GM23338 (cell line): ENCODE measurements around the gene SRPRA. TPM values are rescaled to one million over a fixed set of nuclear protein-coding genes. Genes with fewer than 3 reads are reported as not detected.

Experiments
- ATAC-seq: fragments of 200-7000 bp; cut with Tn5 transposase; 3 replicates; pipeline ENCODE4 v1.9.1; 2020
- DNase-seq: peaks from one replicate; pipeline ENCODE4 v3.0.0-alpha.2; 2015; ENCODE audit warnings: low spot score
- H2AFZ ChIP-seq: fragments of 200-600 bp; sonication (generic); 2 replicates; pipeline ENCODE4 v1.8.0; 2016; ENCODE audit warnings: antibody characterized with exemption, mild to moderate bottlenecking, moderate library complexity
- H3F3A ChIP-seq: fragments of 200-600 bp; sonication (generic); replicated peaks from 2 replicates; pipeline ENCODE4 v1.8.0; 2017; ENCODE audit warnings: antibody characterized with exemption, mixed run types, low read depth
- H3K27ac ChIP-seq: fragments of 200-600 bp; sonication (generic); 2 replicates; pipeline ENCODE4 v1.6.1; 2016; ENCODE audit warnings: low read depth
- H3K27me3 ChIP-seq: fragments of 200-600 bp; sonication (generic); 2 replicates; pipeline ENCODE4 v1.8.0; 2016; ENCODE audit warnings: mild to moderate bottlenecking, mixed run types, moderate library complexity; ENCODE audit not compliant: insufficient read depth
- H3K36me3 ChIP-seq: fragments of 200-600 bp; sonication (generic); 2 replicates; pipeline ENCODE4 v1.8.0; 2016; ENCODE audit warnings: mild to moderate bottlenecking; ENCODE audit not compliant: insufficient read depth
- H3K4me1 ChIP-seq: fragments of 200-600 bp; sonication (generic); 2 replicates; pipeline ENCODE4 v1.8.0; 2016; ENCODE audit warnings: mild to moderate bottlenecking, moderate library complexity; ENCODE audit not compliant: insufficient read depth
- H3K4me2 ChIP-seq: fragments of 200-600 bp; sonication (generic); 2 replicates; pipeline ENCODE4 v1.7.1; 2017; ENCODE audit warnings: mixed run types
- H3K4me3 ChIP-seq: fragments of 200-600 bp; sonication (generic); 2 replicates; pipeline ENCODE4 v1.6.1; 2016; ENCODE audit warnings: mixed run types
- H3K79me2 ChIP-seq: fragments of 200-600 bp; sonication (generic); replicated peaks from 2 replicates; pipeline ENCODE4 v1.8.0; 2017; ENCODE audit warnings: mild to moderate bottlenecking; ENCODE audit not compliant: insufficient read depth
- H3K9me2 ChIP-seq: fragments of 200-600 bp; sonication (generic); 2 replicates; pipeline ENCODE4 v1.8.0; 2017; ENCODE audit not compliant: insufficient read depth
- H4K20me1 ChIP-seq: fragments of 200-600 bp; sonication (generic); replicated peaks from 2 replicates; pipeline ENCODE4 v1.8.0; 2017; ENCODE audit warnings: mild to moderate bottlenecking; ENCODE audit not compliant: insufficient read depth
- H3K27ac Mint-ChIP-seq: 2 replicates; pipeline ENCODE4 v1.8.0; 2020; ENCODE audit warnings: inconsistent platforms, mild to moderate bottlenecking, moderate library complexity, mixed read lengths
- H3K27me3 Mint-ChIP-seq: 3 replicates; pipeline ENCODE4 v1.8.0; 2022; ENCODE audit warnings: low read depth, mild to moderate bottlenecking, moderate library complexity, mixed read lengths, inconsistent platforms; ENCODE audit not compliant: insufficient read depth, poor library complexity
- H3K36me3 Mint-ChIP-seq: 3 replicates; pipeline ENCODE4 v1.8.0; 2021; ENCODE audit warnings: low read depth, mild to moderate bottlenecking, inconsistent platforms, moderate library complexity, mixed read lengths
- H3K4me1 Mint-ChIP-seq: 3 replicates; pipeline ENCODE4 v1.8.0; 2020; ENCODE audit warnings: mild to moderate bottlenecking, inconsistent platforms, mixed read lengths
- H3K4me3 Mint-ChIP-seq: 3 replicates; pipeline ENCODE4 v1.8.0; 2021; ENCODE audit warnings: moderate library complexity, mild to moderate bottlenecking, inconsistent platforms, mixed read lengths
- H3K9me3 Mint-ChIP-seq: 3 replicates; pipeline ENCODE4 v1.8.0; 2020; ENCODE audit warnings: moderate library complexity, mild to moderate bottlenecking, inconsistent platforms, mixed read lengths
- CREB1 ChIP-seq: fragments of 250-450 bp; sonication (Bioruptor Pico); IDR thresholded peaks from 2 replicates; pipeline ENCODE4 v1.5.0; 2020; ENCODE audit warnings: low read depth, mild to moderate bottlenecking, moderate library complexity
- ETS1 ChIP-seq: IDR thresholded peaks from 2 replicates; pipeline ENCODE4 v1.6.1; 2016; ENCODE audit warnings: antibody characterized with exemption
- EZH2 ChIP-seq: fragments of 200-600 bp; sonication (generic); IDR thresholded peaks from one replicate; pipeline ENCODE4 v1.8.0; 2017; ENCODE audit warnings: antibody characterized with exemption, mild to moderate bottlenecking, low read depth; ENCODE audit not compliant: unreplicated experiment
- EZH2phosphoT487 ChIP-seq: fragments of 200-600 bp; sonication (generic); IDR thresholded peaks from one replicate; pipeline ENCODE4 v1.8.1; 2018; ENCODE audit warnings: antibody characterized with exemption; ENCODE audit not compliant: unreplicated experiment
- JUNB ChIP-seq: IDR thresholded peaks from one replicate; pipeline ENCODE4 v1.6.1; 2016; ENCODE audit warnings: antibody characterized with exemption; ENCODE audit not compliant: unreplicated experiment
- NANOG ChIP-seq: IDR thresholded peaks from 2 replicates; pipeline ENCODE4 v1.6.1; 2016; ENCODE audit warnings: antibody characterized with exemption, borderline replicate concordance
- POLR2AphosphoS5 ChIP-seq: IDR thresholded peaks from 2 replicates; pipeline ENCODE4 v1.6.1; 2016; ENCODE audit warnings: antibody characterized with exemption, low read depth
- ZNF114 ChIP-seq: fragments of 250-450 bp; sonication (Bioruptor Pico); IDR thresholded peaks from 2 replicates; pipeline ENCODE4 v1.5.0; 2020; ENCODE audit warnings: mild to moderate bottlenecking, moderate library complexity
- ZNF331 ChIP-seq: fragments of 250-450 bp; sonication (Bioruptor Pico); IDR thresholded peaks from 2 replicates; pipeline ENCODE4 v1.5.0; 2020; ENCODE audit warnings: low read depth, mild to moderate bottlenecking, moderate library complexity
- polyA plus RNA-seq: library from polyadenylated mRNA; unstranded; fragments of >200 nt; fragmentation: Nextera tagmentation; extraction: Ambion mirVana; gene quantifications from 2 replicates; pipeline ENCODE4 v1.2.1, GENCODE V29; 2016
- total RNA-seq: library from RNA; depleted of rRNA; stranded (reverse); fragments of >200 nt; shearing (Covaris generic); gene quantifications from 2 replicates; pipeline ENCODE4 v1.2.3, GENCODE V29; 2014
- TF ChIP-seq, protein P1 (sequence below), 2 experiments: fragments of 200-600 bp in 1 of 2; sonication (generic) in 1 of 2; conservative IDR thresholded peaks; 2 replicates each; pipeline versions ENCODE4 v1.5.1 to v1.6.1; 2016 to 2017; ENCODE audit warnings: antibody characterized with exemption in 2 of 2, low read depth in 2 of 2, mild to moderate bottlenecking in 2 of 2, moderate library complexity in 1 of 2
- TF ChIP-seq, protein P2 (sequence below): IDR thresholded peaks from one replicate; pipeline ENCODE4 v1.6.1; 2018; ENCODE audit warnings: antibody characterized with exemption; ENCODE audit not compliant: unreplicated experiment

The SRPRA gene
- total and polyA plus RNA-seq, 2 experiments from 2014 or later, result 27.1 to 53.2 TPM

DNA sequence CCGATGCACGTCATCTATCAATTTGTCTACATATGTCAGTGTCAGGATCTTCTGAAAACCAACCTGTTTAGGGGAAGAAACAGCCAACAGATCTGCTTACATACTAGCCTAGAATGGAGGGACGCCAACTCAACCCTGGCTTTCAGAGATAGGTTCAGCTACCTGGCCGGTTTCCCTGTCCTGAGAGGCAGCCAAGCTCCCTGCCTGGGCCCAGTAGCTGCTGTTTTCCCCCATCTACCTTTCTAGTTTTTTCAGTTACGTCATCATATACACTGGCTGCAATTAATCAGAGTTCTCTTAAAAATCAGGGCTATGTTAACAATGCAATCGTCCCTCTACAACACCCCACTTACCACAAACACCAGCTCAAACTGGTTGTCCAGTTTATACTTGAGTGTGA lies 1.0 kb downstream of the SRPRA start:
- no peak overlapping the region for H2AFZ ChIP-seq
- no peaks in the 10 kb centered on the region for H3K27me3 ChIP-seq
- peak overlapping the region; percentile 70 for H3K4me3 ChIP-seq
- H3K79me2 ChIP-seq, result peaks cover 38% of the 10 kb centered on the region
- peaks cover 12% of the 10 kb centered on the region for H3K4me1 Mint-ChIP-seq
- H3F3A ChIP-seq, result peaks cover 27% of the 10 kb centered on the region; the same call in 1 of the 2 replicates
- peaks cover 9% of the 10 kb centered on the region; the same call in 1 of the 2 replicates for H3K4me1 ChIP-seq
- H3K27ac ChIP-seq, result peak overlapping the region; percentile 95
- peak overlapping the region; percentile 99 for H3K27ac Mint-ChIP-seq
- TF ChIP-seq EZH2phosphoT487, result no peak
- TF ChIP-seq, protein P1, sequence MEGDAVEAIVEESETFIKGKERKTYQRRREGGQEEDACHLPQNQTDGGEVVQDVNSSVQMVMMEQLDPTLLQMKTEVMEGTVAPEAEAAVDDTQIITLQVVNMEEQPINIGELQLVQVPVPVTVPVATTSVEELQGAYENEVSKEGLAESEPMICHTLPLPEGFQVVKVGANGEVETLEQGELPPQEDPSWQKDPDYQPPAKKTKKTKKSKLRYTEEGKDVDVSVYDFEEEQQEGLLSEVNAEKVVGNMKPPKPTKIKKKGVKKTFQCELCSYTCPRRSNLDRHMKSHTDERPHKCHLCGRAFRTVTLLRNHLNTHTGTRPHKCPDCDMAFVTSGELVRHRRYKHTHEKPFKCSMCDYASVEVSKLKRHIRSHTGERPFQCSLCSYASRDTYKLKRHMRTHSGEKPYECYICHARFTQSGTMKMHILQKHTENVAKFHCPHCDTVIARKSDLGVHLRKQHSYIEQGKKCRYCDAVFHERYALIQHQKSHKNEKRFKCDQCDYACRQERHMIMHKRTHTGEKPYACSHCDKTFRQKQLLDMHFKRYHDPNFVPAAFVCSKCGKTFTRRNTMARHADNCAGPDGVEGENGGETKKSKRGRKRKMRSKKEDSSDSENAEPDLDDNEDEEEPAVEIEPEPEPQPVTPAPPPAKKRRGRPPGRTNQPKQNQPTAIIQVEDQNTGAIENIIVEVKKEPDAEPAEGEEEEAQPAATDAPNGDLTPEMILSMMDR (conservative IDR thresholded peaks at IDR 0.05; ENCODE audit: low read depth in 2 of 2), result no peak
- TF ChIP-seq EZH2, result no peak
- TF ChIP-seq ZNF331, result no peak
- no peak for TF ChIP-seq ETS1
- TF ChIP-seq NANOG, result no peak
- TF ChIP-seq CREB1 (CRISPR knock-in tag), result no peak
- TF ChIP-seq ZNF114 (CRISPR knock-in tag), result no peak
- TF ChIP-seq, protein P2, sequence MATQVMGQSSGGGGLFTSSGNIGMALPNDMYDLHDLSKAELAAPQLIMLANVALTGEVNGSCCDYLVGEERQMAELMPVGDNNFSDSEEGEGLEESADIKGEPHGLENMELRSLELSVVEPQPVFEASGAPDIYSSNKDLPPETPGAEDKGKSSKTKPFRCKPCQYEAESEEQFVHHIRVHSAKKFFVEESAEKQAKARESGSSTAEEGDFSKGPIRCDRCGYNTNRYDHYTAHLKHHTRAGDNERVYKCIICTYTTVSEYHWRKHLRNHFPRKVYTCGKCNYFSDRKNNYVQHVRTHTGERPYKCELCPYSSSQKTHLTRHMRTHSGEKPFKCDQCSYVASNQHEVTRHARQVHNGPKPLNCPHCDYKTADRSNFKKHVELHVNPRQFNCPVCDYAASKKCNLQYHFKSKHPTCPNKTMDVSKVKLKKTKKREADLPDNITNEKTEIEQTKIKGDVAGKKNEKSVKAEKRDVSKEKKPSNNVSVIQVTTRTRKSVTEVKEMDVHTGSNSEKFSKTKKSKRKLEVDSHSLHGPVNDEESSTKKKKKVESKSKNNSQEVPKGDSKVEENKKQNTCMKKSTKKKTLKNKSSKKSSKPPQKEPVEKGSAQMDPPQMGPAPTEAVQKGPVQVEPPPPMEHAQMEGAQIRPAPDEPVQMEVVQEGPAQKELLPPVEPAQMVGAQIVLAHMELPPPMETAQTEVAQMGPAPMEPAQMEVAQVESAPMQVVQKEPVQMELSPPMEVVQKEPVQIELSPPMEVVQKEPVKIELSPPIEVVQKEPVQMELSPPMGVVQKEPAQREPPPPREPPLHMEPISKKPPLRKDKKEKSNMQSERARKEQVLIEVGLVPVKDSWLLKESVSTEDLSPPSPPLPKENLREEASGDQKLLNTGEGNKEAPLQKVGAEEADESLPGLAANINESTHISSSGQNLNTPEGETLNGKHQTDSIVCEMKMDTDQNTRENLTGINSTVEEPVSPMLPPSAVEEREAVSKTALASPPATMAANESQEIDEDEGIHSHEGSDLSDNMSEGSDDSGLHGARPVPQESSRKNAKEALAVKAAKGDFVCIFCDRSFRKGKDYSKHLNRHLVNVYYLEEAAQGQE, result no peak
- no peak for TF ChIP-seq POLR2AphosphoS5
- TF ChIP-seq JUNB, result no peak
- H3K4me3 Mint-ChIP-seq, result peak overlapping the region; percentile 96
- H3K27me3 Mint-ChIP-seq, result peaks cover 13% of the 10 kb centered on the region
- peaks cover 32% of the 10 kb centered on the region for H3K36me3 ChIP-seq
- DNase-seq, result no peak
- H4K20me1 ChIP-seq, result no peaks in the 10 kb centered on the region
- H3K9me2 ChIP-seq, result no peaks in the 10 kb centered on the region
- no peak for ATAC-seq
- H3K9me3 Mint-ChIP-seq, result no peaks in the 10 kb centered on the region
- H3K4me2 ChIP-seq, result peak overlapping the region; percentile 82
- peaks cover 66% of the 10 kb centered on the region for H3K36me3 Mint-ChIP-seq
